ENCODE results near the gene CROCC2.

Gene CROCC2

DNA sequence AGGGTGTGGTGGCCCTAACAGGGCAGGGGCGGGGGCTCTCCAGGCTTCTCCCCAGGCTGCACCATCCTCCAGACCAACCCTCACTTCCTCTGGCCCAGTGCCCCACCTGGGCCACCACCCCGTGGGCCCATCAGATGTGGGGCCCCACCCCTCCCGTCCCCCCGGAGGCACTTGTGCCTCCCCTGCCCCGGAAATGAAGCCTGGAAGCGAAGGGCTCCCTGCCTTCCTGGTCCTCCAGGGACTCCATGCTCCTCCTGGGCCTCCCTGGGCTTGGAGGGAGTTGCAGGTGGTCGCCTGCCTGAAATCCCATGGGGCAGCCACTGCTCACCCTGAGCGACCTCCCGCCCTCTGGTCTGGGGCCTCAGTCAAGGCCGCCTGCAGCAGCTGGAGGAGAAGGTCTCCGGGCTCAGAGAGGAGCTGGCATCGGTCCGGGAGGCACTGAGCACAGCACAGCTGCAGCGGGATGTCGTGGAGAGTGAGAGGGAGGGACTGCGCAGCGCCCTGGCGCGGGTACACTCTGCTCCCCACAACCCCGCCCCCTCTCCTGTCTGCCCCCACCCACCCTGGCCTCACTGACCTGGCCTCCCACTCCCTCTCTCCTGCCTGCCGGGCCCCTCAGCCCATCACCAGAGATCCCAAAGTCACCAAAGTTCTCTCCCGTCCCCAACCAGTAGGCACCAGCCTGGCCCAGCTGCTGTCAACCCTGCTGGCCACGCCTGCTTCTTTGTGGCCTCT is 28.0 kb downstream of the CROCC2 start:
- DNase-seq (ENCODE audit: low spot score) = no peak

DNA sequence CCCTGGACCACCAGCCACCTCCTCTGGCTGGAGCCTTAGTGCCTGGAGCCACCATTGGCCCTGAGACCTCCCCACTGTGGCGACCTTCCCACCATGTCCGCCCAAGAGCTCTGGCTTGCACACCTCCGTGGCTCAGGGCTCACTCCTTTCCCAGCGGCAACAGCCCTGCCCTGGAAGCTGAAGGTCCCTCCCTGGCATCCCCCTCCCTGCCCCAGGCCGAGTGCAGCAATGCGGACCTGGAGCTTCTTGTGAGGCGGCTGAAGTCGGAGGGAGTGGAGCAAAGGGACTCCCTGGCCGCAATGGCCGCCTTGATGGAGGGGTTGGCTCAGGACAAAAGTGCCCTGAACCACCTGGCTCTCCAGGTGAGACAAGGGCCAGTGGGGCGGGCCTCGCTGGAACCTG is 28.6 kb downstream of the CROCC2 start:
- DNase-seq (ENCODE audit: low spot score) = no peak

DNA sequence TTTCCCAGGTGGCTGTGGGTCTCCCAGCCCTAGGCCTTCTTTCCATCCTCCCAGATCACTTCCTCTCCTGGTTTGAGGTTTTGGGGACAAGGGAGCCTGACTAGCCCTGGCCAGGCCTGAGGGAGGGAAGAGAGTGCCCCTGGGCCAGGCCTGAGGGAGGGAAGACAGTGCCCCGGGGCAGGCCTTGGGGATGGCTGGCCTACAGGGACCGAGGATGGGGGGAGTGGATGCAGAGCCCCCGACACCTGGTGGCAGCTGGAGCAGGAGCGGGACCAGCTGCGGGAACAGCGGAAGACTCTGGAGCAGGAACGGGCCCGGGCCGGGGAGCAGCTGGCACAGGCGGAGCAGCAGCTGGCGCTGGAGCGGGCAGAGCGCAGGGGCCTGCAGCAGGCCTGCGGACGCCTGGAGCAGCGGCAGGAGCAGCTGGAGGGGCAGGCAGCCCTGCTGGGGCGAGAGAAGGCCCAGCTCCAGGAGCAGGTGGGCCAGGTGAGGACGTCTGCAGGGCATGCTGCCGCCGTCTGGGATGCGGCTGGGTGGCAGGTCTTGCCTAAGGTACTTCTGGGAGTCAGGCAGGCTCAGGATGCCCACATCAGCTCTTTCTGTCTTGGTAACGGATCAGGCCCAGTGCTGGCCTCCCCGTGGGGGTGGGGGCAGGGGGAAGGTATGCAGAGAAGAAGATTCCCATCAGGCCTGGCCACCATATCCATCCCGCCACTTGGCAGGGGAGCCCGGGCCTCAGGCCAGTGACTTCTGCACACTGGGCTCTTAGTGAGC is 29.2 kb downstream of the CROCC2 start:
- no peak for DNase-seq (ENCODE audit: low spot score)

DNA sequence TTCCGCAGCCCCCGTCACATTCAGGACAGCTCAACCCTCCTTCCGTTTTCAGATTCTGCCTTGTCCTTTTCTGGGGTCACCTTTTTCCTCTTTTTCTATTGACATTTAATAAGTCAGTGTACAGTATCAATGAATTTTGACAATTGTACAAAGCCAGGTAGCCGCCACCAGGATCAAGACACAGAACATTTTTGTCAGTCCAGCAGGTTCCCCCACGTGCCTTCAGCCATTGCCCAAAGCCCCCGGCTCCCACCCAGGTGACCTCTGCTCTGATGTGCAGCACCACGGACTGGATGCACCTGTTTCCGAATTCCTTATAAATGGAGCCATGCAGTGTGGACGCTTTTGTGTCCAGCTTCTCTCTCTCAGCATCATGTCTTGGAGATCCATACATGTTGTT is 30.0 kb downstream of the CROCC2 start:
- no peak for DNase-seq (ENCODE audit: low spot score)

DNA sequence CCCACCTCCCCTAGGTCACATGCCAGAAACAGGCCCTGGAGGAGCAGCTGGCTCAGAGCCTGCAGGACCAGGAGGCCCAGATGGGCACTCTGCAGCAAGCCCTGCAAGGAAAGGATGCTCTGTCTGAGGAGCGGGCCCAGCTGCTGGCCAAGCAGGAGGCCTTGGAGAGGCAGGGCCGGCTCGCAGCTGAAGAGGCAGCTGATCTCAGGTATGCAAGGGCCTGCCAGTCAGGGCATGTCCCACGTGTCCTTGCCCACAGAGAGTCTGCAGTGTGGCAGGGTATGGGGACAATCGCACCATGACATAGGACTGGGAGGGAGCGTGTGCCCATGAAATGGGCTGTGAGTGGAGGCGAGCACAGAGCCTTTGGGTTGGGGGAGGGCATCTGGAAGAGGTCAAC is 39.9 kb downstream of the CROCC2 start:
- DNase-seq (ENCODE audit: low spot score) = no peak

DNA sequence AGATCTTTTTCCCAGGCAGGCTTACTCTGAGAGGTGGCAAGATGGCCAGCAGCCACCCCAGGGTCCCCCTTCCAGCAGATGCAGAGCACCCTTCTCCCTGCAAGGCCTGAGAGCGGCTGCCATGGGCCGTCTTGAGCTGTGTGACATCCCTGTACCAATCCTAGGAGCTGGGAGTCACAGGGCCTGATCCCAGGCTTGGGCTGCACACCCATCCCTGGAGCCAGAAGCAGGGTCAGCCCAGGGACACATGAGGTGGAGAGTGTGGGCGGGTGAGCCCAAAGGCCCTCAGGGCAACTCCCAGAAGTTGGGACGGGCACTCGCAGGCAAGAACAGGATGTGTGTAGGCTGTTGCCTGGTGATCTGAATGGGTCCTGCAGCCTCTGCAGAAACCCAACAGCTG is 40.5 kb downstream of the CROCC2 start:
- no peak for DNase-seq (ENCODE audit: low spot score)

DNA sequence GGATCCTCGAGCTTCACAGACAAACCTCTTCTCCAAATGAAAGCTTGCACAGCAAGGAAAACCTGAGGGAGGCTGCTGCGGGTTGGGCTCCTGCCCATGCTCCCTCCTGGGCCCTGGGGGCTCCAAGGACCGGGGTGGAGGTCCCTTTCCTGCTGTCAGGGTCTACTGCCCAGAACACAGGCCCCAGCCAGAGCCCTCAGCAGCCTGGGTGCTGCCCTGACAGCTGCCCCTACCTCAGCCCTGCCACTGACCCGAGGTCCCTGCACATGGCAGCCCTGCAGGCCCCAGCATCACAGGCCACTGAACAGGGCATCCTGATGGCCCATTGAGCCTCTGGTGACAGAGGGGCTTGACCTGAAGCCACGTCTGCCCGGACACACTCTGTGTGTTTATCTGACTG is 41.0 kb downstream of the CROCC2 start:
- no peak for DNase-seq (ENCODE audit: low spot score)

DNA sequence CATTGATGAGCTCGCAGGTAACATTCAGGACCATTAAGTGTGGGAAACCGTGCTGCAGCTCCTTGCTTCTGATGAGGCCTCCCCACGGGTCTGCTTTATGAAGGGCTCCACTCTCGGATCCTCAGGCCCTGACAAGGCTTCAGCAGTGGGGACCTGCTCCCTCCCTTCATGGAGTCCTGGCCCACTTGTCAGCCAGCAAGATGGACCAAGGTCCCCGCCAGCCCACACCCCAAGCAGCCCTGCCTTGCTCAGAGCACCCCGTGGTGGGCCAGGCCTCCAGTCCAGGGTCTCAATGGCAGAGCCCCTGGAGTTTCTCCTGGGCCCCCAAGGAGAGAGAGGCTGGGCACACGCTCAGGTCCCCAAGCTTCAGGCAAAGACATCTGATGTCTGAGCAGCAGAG is 41.5 kb downstream of the CROCC2 start:
- no peak for DNase-seq (ENCODE audit: low spot score)

DNA sequence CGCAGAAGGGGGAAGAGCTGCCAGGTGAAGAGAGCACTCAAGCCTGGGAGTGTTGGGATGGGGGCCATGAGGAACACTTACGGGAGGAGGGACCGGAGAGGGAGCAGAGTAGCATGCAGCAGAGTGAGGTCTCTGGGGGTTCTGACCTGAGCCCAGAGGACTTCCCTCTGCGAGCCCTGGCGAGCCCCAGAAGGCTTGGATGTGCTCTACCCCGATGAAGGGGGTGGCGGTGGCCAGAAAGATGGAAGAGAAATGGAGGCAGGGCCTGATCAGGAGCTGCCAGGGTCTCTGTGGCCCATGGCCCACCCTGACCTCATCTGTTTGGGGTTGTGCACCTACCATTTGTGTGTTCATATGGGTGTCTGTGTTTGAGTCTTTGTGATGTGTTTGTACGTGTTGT is 42.0 kb downstream of the CROCC2 start:
- no peak for DNase-seq (ENCODE audit: low spot score)

DNA sequence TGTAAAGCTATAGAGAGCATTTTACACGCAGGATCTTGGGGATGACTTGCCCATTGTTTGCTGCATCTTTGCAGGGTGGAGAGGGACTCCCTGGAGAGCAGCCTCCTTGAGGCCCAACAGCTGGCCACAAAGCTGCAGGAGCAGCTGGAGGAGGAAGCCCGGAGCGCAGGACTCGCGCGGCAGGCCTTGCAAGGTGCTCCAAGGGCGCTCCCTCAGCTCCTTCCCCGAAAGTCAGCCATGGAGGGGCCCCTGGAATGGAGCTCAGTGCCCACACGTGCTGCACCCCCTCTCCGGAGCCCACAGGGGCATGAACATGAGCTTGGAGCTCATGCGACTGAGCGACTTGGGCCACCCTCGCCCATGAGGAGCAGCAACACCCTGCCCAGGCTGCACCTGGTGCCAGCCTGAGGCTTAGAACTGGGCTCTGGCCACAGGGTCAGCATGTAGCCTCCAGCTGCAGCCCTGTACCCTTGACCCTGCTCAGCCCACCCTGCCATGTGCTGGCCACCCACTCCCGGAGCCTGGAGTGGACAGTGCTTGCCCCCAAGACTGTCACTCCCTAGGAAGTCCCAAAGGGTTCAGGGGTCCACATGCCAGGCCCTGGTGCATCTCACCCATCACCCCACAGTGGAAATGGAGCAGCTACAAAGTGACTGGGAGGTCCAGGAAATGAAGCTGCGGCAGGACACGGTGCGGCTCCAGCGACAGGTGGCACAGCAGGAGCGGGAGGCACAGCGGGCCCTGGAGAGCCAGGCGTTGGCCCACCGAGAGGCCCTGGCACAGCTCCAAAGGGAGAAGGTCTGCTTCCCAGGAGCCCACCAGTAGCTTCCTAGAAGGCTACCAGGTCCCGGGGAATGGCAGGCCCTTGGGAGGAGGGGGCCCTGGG is 43.0 kb downstream of the CROCC2 start:
- no peak for DNase-seq (ENCODE audit: low spot score)

DNA sequence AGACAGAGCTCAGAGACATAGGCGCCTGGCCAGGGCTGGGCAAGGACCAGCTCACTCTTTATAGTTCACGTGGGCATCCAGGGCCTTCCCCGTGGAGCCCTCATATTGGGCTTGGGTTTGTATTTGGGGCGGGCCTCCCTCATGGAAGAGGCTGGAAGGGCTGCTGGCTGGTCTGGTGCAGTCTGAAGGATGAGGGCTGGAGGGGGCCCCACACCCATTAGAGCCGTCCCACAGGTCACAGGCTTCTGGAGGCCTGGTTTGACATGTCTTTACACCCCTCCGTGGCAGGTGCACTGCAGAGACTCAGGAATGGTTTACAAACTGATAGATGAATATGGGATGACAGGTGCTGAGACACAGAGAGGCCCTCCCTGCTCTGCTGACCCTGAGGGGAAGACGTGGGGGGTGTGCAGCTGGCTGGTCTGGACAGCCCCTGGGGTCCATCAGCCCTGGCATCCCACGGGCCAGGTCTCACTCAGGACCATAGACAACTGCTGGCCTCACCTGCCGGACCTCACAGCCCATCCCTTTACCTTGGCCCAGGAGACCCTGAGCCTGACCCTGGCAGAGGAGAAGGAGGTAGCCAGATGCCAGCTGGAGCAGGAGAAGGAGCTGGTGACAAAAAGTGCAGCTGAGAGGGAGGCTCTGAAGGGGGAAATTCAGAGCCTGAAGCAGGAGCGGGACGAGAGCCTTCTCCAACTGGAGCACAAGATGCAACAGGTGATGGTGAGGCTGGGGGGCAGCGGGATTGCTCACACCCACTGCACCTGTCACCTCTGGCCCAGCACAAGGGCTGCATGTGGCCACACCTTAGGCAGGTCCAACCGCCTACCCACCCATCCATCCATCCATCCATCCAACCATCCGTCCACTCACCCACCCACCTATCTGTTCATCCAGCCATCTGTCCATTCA is 43.9 kb downstream of the CROCC2 start:
- DNase-seq (ENCODE audit: low spot score) = no peak

DNA sequence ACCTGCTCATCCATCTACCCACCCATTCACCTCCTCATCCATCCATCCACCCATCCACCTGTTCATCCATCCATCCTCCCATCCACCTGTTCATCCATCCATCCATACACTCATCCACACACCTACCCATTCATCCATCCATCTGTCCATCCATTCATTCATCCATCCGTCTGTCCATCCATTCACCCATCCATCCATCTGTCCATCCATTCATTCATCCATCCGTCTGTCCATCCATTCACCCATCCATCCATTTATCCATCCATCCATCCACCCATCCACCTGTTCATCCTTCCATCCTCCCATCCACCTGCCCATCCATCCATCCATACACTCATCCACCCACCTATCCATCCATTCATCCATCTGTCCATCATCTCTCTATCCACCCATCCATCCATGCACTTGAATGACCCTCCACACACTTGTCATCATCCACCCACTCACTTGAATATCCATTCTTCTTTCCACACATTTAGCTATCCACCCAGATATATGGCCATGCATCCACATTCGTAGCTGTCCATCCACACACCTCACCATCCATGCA is 45.0 kb downstream of the CROCC2 start:
- DNase-seq (ENCODE audit: low spot score) = no peak

DNA sequence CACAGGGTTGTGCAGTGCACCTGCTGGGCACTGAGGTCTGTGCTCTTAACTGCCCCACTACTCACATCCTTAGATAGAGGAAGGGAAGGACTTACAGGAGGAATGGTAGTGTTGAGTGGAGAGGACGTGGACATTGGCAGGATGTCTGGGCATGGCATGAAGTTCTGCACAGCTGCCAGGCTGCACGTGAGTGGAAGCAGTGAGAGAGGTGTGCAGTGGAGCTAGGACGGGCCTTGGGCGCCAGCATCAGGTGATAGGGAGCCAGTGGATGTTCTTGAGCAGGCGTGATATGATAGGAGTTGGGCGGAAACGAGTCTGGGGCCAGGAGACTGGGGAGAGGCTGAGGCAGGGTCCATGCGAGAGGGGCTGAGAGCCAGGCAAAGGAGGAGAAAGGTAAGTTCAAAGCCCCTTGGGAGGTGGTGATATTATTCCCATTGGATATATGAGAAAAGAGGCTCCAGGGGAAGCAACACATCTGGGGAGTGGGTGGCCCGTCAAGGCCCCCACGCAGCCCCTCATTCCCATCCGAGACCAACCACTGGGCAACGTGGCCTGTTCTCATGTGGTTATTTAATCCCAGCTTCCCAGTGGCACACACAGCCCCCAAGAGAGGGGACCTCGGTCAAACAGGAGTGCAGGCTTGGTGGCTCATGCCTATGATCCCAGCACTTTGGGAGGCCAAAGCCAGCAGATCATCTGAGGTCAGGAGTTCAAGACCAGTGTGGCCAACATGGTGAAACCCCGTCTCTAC is 46.5 kb downstream of the CROCC2 start:
- DNase-seq (ENCODE audit: low spot score) = no peak

DNA sequence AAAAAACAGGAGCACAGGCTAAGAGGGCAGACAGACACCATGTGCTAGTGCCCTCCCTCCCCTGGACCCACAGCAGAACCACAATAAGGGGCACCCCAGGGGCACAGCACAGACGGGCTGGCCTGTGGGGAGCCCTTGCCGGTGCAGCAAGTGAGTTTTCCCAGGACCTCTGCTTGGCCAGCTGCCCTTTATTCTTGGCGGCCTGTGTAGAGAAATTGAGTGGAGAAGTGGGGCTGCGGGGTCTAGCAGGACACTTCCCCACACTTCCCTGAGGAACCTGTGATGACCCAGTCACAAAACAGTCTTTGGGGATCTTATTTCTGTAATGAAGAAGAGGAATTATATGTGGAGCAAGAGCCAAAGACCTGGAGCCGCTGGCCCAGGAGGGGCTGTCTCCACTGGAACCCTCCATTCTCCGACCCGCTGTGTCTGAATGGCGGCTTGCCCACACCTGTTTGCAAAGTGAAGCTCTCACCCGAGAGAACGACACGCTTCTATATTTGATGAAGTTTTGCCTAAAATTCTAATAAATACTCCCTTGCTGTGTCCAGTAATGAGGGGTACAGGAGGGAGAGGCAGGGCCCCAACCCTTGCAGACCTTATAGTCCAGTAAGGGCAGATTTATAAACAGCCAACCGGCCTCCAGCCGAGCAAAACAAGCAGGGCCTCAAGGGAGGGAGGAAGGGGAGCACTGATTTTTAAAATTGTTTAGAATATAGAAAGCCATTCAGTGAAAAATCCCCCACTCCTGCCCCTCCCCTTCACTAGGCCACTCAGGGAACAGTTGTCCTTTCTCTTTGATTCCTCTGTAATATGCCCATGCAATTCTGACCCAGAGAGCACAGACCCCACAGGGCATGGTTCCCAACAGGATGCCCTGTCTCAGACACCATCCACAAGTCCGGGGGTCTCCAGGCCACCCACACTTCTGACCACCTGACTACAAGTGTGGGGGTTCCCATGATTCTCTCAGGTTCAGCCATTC is 47.6 kb downstream of the CROCC2 start:
- DNase-seq (ENCODE audit: low spot score) = no peak

DNA sequence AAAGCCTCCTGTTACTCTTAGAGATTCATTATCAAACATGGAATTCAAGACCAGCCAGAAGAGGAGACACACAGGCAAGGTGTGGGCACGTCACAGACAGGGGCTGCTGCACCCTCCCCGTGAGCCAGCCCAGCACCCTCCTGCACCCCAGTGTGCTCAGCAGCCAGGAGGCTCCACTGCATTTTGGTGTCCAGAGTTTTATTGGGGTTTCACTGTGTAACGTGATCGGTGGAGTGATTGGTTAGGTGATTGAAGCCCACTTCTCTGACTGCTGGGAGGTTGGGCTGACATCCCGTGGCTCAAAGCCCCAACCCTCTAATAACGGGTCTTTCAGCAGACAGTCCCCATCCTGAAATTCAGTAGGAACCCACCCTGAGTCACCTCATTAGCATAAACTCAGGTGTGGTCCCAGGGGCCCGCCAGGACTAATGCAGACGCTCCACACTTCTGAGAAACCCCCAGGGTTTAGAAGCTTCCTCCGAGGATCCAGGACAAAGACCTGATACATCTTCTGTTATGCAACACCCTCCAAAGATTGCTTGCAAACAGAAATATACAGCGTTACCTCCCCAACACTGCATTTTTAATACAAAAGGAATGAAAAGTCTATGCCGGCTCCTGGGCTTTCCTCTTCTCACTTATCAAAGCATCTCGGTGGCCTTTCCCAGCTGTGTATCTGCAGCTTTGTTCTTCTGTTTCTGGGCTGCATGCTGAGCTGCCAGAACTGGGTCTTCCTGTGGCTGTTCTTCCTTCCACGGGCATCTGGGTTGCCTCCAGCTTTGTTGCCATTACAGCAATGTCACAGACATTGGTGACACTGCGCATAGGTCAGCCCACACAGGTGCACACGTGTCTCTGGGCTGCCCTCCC is 48.5 kb downstream of the CROCC2 start:
- no peak for DNase-seq (ENCODE audit: low spot score)

DNA sequence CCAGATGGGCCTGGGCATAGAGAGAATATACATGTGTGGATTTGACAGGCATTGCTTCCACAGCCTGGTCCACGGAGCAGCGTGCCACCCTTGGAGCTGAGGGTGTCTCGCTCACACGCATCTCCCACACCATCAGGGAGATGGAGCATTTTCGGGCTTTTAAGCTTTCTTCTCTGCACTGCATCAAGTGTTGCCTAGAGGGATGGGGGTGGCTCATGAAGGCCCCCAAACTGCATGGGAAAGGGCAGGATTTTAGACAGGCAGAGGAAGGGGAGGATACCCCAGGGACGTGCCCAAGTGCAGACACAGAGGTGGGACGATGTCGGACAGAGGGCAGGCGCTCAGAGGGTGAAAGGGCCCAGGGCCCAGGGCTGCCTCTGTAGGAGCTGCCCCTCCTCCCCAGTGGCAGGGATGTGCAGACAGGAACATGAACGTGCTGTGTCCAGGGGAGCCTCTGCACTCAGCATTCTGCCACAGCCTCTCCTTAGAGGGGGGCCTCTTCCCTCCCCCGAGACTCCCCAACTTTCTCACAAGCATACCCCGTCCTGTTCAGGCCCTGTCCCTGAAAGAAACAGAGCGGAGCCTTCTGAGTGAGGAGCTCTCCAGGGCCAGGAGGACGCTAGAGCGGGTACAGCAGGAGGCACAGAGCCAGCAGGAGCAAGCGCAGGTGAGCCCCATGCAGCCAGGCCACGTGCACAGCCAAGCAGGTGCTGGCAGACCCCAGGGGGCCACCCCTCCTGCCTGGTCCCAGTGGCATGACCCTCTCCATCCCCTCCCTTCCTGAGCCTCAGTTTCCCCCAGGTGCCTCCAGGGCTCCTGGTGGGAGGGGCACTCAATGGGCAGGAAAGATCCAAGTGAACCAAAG is 49.4 kb downstream of the CROCC2 start:
- no peak for DNase-seq (ENCODE audit: low spot score)

DNA sequence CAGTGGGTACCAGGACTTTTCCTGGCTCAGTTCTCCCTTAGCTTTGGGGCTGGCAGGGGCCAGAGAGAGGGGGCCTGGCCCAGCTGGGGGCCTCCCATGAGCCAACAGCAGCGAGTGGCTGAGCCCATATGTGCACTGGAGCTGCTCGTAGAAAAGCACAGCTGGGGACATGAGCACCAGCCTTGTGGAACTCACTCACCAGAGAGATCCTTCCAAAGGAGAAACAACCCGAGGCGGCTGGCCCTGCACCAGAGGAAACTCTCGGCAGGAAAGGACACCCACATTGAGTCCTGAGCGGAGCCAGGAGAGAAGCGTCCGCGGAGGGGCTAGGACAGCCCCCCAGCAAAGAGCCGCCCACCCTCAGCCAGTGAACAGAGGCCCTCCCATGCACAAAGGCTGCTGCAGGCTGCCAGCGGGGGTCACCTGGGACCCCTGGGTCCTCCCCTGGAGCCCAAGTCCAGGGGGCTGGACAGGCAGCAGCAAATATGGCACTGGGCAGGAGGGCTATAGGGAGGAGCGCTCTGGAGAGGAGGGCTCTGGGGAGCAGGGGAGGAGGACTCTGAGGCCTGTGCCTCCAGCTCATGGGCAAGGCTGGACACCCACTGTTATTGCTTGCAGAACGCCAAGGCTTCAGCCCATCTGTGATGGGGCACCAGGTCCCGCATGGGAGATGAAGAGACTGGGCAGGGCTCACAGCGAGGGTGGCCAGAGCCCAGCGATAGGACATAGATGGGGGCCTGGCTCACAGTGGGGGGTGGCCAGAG is 50.2 kb downstream of the CROCC2 start:
- no peak for DNase-seq (ENCODE audit: low spot score)

Measured in NAMALWA (cell line).